DOHH2 (cell line): ENCODE measurements around the gene SPRED3.

ENCODE experiments used
- CTCF ChIP-seq: fragments of 200-600 bp; sonication (generic); IDR thresholded peaks from one replicate; pipeline ENCODE4 v1.5.1; 2014; ENCODE audit warnings: antibody characterized with exemption, mild to moderate bottlenecking, low read depth, low read length; ENCODE audit not compliant: poor library complexity, severe bottlenecking
- EZH2phosphoT487 ChIP-seq: fragments of 200-600 bp; sonication (generic); IDR thresholded peaks from 2 replicates; pipeline ENCODE4 v1.6.1; 2017; ENCODE audit warnings: borderline replicate concordance, mild to moderate bottlenecking, antibody characterized with exemption, low read length, moderate library complexity, mixed read lengths

GRCh38 chr19:38359242-38360021 lies 29.1 kb upstream of the SPRED3 start:
- TF ChIP-seq CTCF (no peak), EZH2phosphoT487 (no peak)
